SK-N-MC (cell line): ENCODE measurements around the gene ITGB6.

Experiments
- EZH2 ChIP-seq: fragments of 200-600 bp; sonication (generic); IDR thresholded peaks from one replicate; pipeline ENCODE4 v1.6.1; 2017; ENCODE audit warnings: antibody characterized with exemption
- POLR2AphosphoS5 ChIP-seq: IDR thresholded peaks from 2 replicates; pipeline ENCODE4 v1.6.1; 2012; ENCODE audit warnings: mild to moderate bottlenecking, low read depth, low read length, borderline replicate concordance

DNA sequence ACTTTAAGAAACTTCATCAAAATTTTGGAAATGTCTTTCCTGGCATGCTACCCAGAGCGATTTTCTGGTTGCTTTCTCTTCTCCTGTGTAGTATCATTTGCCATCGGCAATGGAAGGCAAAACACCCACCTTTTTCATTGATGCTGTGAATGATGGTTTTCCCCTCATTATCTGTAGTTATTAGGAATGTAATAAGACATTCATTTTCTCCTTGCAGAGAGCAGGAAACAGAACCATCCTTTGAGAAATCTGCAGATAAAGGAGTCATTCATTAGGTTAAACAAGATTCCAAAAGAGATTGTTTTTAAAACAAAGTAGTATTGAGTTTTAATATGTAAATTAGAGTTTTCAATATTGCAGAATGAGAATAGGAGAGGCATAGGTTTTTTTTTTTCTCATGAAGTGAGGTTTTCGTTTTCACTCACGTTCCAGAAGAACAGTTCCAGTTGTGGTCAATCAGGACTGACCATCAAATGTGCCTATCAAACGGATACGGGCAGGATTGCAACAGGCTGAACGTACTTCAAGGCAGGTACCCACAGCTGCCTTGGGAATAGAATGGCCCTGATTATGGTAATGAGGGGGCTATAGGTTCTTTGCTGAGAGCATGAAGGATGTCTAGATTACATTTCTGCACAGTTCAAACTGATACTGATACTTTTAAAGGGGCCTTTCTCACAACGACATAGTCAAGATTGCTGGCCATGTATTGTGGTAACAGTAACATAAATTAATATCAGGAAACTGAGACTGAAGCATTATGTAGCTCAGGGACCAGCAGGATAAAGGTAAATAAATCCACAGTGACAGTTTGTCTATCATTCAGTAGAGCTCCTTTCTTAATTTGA, 87.9 kb downstream of the ITGB6 start:
- TF ChIP-seq POLR2AphosphoS5 (no peak), EZH2 (no peak)
